Measurements from ENCODE around the gene APOBEC3A. TPM values are rescaled to one million over a fixed set of nuclear protein-coding genes. Genes with fewer than 3 reads are reported as not detected.
"Not testable (repeated sequence)": the region's sequence is repeated elsewhere in the genome, so short reads cannot be mapped to it uniquely, and the experiment has no call there.

APOBEC3A gene
- total RNA-seq, 4 donors from 2014 or later = 3.3 TPM; not detected in 3

DNA sequence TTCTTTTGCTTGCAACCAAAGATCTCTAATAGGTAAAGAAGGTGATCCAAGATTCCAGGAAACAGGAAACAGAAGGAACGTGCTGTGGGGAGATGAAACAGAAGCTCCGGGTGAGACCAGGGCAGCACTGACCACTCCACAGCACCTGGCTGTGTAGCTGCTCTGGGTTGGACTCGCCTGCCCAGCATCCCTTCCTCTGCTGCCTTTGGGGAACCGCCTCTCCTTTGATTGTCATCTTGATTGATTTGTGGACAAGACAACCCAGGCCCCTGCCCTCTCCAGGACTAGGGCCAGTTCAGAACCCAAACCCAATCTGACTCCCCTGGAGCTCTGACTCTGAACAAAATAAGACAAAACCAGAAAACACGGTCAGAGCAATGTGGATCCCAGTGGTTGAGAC, 14.7 kb upstream of the APOBEC3A start:
- no peaks in the 10 kb centered on the region for H3K36me3 ChIP-seq
- TF ChIP-seq POLR2A (IDR thresholded peaks at IDR 0.05) (no peak), EP300 (IDR thresholded peaks at IDR 0.05) (no peak)
- TF ChIP-seq, protein P1, sequence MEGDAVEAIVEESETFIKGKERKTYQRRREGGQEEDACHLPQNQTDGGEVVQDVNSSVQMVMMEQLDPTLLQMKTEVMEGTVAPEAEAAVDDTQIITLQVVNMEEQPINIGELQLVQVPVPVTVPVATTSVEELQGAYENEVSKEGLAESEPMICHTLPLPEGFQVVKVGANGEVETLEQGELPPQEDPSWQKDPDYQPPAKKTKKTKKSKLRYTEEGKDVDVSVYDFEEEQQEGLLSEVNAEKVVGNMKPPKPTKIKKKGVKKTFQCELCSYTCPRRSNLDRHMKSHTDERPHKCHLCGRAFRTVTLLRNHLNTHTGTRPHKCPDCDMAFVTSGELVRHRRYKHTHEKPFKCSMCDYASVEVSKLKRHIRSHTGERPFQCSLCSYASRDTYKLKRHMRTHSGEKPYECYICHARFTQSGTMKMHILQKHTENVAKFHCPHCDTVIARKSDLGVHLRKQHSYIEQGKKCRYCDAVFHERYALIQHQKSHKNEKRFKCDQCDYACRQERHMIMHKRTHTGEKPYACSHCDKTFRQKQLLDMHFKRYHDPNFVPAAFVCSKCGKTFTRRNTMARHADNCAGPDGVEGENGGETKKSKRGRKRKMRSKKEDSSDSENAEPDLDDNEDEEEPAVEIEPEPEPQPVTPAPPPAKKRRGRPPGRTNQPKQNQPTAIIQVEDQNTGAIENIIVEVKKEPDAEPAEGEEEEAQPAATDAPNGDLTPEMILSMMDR (IDR thresholded peaks at IDR 0.05) = no peak
- no peaks in the 10 kb centered on the region for H3K4me1 ChIP-seq
- DNase-seq (ENCODE audit: low spot score in 2 of 2) = no peak
- H3K4me3 ChIP-seq = no peak overlapping the region
- peaks cover 0 to 9% of the 10 kb centered on the region in 2 donors for H3K27me3 ChIP-seq
- no peaks in the 10 kb centered on the region for H3K9me3 ChIP-seq
- WGBS, 2 donors = 78 to 79% methylated on average over 5 of the region's 5 CpGs
- no peak overlapping the region for H3K27ac ChIP-seq

- H3K36me3 ChIP-seq = no peaks in the 10 kb centered on the region
Measured at GRCh38 chr22:38943201-38943600, 14.2 kb upstream of the APOBEC3A start.

GRCh38 chr22:38943882-38944281, 13.5 kb upstream of the APOBEC3A start:
- H3K9me3 ChIP-seq = no peaks in the 10 kb centered on the region
- H3K4me3 ChIP-seq = no peak overlapping the region
- TF ChIP-seq POLR2A (IDR thresholded peaks at IDR 0.05) (no peak), EP300 (IDR thresholded peaks at IDR 0.05) (no peak)
- TF ChIP-seq, protein P1 (IDR thresholded peaks at IDR 0.05) = no peak
- no peak overlapping the region for H3K27ac ChIP-seq
- WGBS, 2 donors = 70 to 72% methylated on average over 3 of the region's 3 CpGs
- no peak for DNase-seq (ENCODE audit: low spot score in 2 of 2)
- peaks cover 0 to 9% of the 10 kb centered on the region in 2 donors for H3K27me3 ChIP-seq
- no peaks in the 10 kb centered on the region for H3K4me1 ChIP-seq
- no peaks in the 10 kb centered on the region for H3K36me3 ChIP-seq

More at GRCh38 chr22:38943201-38943600, 14.2 kb upstream of the APOBEC3A start:
- no peak for DNase-seq (ENCODE audit: low spot score in 2 of 2)
- WGBS, 2 donors = 52 to 60% methylated on average over 9 of the region's 9 CpGs
- TF ChIP-seq EP300 (IDR thresholded peaks at IDR 0.05) (no peak), POLR2A (IDR thresholded peaks at IDR 0.05) (no peak)
- TF ChIP-seq, protein P1 (IDR thresholded peaks at IDR 0.05) = no peak
- H3K9me3 ChIP-seq = no peaks in the 10 kb centered on the region
- no peak overlapping the region for H3K27ac ChIP-seq
- H3K4me3 ChIP-seq = no peak overlapping the region
- H3K4me1 ChIP-seq = no peaks in the 10 kb centered on the region
- peaks cover 0 to 9% of the 10 kb centered on the region in 2 donors for H3K27me3 ChIP-seq

DNA sequence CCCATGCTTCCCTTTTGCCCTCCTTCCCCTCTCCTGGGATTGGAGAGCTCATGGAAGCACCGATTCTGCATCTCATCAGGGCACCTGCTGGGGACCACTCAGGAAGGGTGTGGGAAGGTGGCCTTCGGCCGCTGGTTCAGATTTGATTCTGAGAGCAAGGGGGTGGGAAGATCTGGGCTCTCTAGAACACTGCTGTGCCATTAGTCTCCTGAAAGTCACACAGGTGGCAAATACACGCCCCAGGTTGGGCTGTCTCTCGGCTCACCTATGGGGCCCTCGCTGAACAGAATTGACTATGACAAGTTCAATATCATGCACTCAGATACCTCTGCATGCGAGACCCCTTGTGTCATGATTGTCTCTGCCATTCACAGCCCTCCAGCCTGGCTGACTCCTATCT, 12.8 kb upstream of the APOBEC3A start:
- no peak for TF ChIP-seq POLR2A (IDR thresholded peaks at IDR 0.05)
- TF ChIP-seq, protein P1 (IDR thresholded peaks at IDR 0.05) = no peak
- TF ChIP-seq EP300 (IDR thresholded peaks at IDR 0.05) = no peak
- no peak overlapping the region for H3K4me3 ChIP-seq
- no peaks in the 10 kb centered on the region for H3K36me3 ChIP-seq
- no peaks in the 10 kb centered on the region for H3K9me3 ChIP-seq
- WGBS, 2 donors = 90% methylated on average over 7 of the region's 7 CpGs
- peaks cover 0 to 9% of the 10 kb centered on the region in 2 donors for H3K27me3 ChIP-seq
- H3K27ac ChIP-seq = no peak overlapping the region
- no peaks in the 10 kb centered on the region for H3K4me1 ChIP-seq
- DNase-seq (ENCODE audit: low spot score in 2 of 2) = no peak

DNA sequence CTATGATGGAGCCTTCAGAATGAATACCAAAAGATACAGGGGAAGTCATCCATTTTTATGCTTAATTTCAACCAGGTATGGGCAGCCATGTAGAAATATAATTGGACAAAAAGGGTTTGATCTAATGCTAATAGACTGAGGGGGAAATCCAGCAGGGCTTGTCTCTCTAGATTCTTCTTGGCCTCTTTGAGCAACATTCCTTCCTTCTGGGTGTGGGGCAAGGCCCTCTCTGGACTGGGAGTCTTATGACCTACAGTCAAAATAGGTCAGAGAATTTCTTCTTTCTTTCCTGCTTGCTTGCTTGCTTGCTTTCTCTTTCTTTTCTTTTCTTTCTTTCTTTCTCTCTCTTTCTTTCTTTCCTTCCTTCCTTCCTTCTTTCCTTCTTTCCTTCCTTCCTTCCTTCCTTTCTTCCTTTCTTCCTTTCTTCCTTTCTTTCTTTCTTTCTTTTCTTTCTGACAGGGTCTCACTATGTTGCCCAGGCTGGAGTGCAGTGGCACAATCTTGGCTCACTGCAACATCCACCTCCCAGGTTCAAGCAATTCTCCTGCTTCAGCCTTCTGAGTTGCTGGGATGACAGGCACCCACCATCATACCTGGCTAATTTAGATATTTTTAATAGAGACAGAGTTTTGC, 11.6 kb upstream of the APOBEC3A start:
- H3K4me3 ChIP-seq; DNase-seq (ENCODE audit: low spot score in 2 of 2); H3K27ac ChIP-seq; H3K27me3 ChIP-seq; H3K9me3 ChIP-seq; H3K36me3 ChIP-seq; H3K4me1 ChIP-seq: not testable (repeated sequence)

- 84 to 85% methylated on average over 8 of the region's 8 CpGs for WGBS, 2 donors
- no peaks in the 10 kb centered on the region for H3K36me3 ChIP-seq
- DNase-seq (ENCODE audit: low spot score in 2 of 2) = no peak
- TF ChIP-seq EP300 (IDR thresholded peaks at IDR 0.05) (no peak), POLR2A (IDR thresholded peaks at IDR 0.05) (no peak)
- TF ChIP-seq, protein P1 (IDR thresholded peaks at IDR 0.05) = no peak
- no peaks in the 10 kb centered on the region for H3K4me1 ChIP-seq
- H3K9me3 ChIP-seq = no peaks in the 10 kb centered on the region
- no peak overlapping the region for H3K27ac ChIP-seq
- peaks cover 0 to 9% of the 10 kb centered on the region in 2 donors for H3K27me3 ChIP-seq
- no peak overlapping the region for H3K4me3 ChIP-seq
Measured at GRCh38 chr22:38946771-38947170, 10.6 kb upstream of the APOBEC3A start.
